SU-DHL-6 (cell line): Measurements from ENCODE around the gene YIPF1.

Experiments
- CTCF ChIP-seq: fragments of 200-600 bp; sonication (generic); IDR thresholded peaks from one replicate; pipeline ENCODE4 v1.5.1; 2017; ENCODE audit warnings: antibody characterized with exemption, mild to moderate bottlenecking, low read length, moderate library complexity; ENCODE audit not compliant: insufficient read depth, poor library complexity, severe bottlenecking
- EZH2phosphoT487 ChIP-seq: fragments of 200-600 bp; sonication (generic), shearing (Covaris generic); conservative IDR thresholded peaks from 2 replicates; pipeline ENCODE4 v1.6.1; 2018; ENCODE audit warnings: mild to moderate bottlenecking, antibody characterized with exemption, low read length, moderate library complexity, mixed read lengths

GRCh38 chr1:53931523-53931922 is 41.9 kb upstream of the YIPF1 start:
- TF ChIP-seq CTCF, result no peak
- TF ChIP-seq EZH2phosphoT487, result no peak
